ENCODE results near the gene KRT222.

KRT222 gene

GRCh38 chr17:40651939-40652338 is 13.0 kb downstream of the KRT222 start:
- no peak for DNase-seq

GRCh38 chr17:40648384-40648968 is 16.5 kb downstream of the KRT222 start:
- DNase-seq: no peak

- DNase-seq: peak; percentile 46 to 86 (median 58)
Observed at GRCh38 chr17:40647624-40648383, 17.2 kb downstream of the KRT222 start, which contains the start of gene SMARCE1. Gene SMARCE1 (minus strand): TSS chr17:40647818. CDS start chr17:40645802, 2,016 bp downstream.

- DNase-seq: peak in 3 of 5 experiments; percentile 6 to 70 (median 38)
Observed at GRCh38 chr17:40646791-40647623, 18.0 kb downstream of the KRT222 start.

- DNase-seq: no peak
Observed at GRCh38 chr17:40645943-40646342, 19.0 kb downstream of the KRT222 start.

- no peak for DNase-seq
Observed at GRCh38 chr17:40645291-40645690, 19.7 kb downstream of the KRT222 start.

GRCh38 chr17:40637931-40638330 is 27.0 kb downstream of the KRT222 start:
- DNase-seq: no peak

GRCh38 chr17:40633871-40634270 is 31.1 kb downstream of the KRT222 start:
- no peak for DNase-seq

GRCh38 chr17:40632216-40632615 is 32.8 kb downstream of the KRT222 start:
- no peak for DNase-seq

GRCh38 chr17:40629842-40630241 is 35.1 kb downstream of the KRT222 start:
- DNase-seq: no peak

- DNase-seq: peak in 1 of 5 experiments; percentile 46
Observed at GRCh38 chr17:40625311-40625710, 39.7 kb downstream of the KRT222 start.

- DNase-seq: no peak
Observed at GRCh38 chr17:40623419-40624210, 41.4 kb downstream of the KRT222 start.

- DNase-seq: peak in 2 of 5 experiments; percentile 53 to 83
Observed at GRCh38 chr17:40622509-40622928, 42.5 kb downstream of the KRT222 start.

GRCh38 chr17:40621578-40621977 is 43.4 kb downstream of the KRT222 start:
- no peak for DNase-seq

GRCh38 chr17:40621019-40621418 is 44.0 kb downstream of the KRT222 start:
- DNase-seq: no peak

- DNase-seq: no peak
Observed at GRCh38 chr17:40618754-40619625, 46.0 kb downstream of the KRT222 start.

GRCh38 chr17:40617678-40618240 is 47.2 kb downstream of the KRT222 start:
- DNase-seq: no peak

GRCh38 chr17:40616592-40616991 is 48.4 kb downstream of the KRT222 start:
- DNase-seq: no peak

- no peak for DNase-seq
Observed at GRCh38 chr17:40615841-40616476, 49.0 kb downstream of the KRT222 start.

- peak in 2 of 5 experiments; percentile 30 to 33 for DNase-seq
Observed at GRCh38 chr17:40615068-40615840, 49.7 kb downstream of the KRT222 start.
